Tibial artery (tissue), 4 donors: Measurements from ENCODE around the gene DCAF12L2.

Experiments
- DNase-seq, 2 donors: peaks; one replicate each; pipeline ENCODE4 v3.0.0-alpha.2; 2019
- H3K27ac ChIP-seq, 2 donors: fragments of 200-600 bp; sonication (generic) in 1 of 2; 1 replicate in 1 of 2; 2 replicates in 1 of 2; pipeline ENCODE4 v1.5.1; 2018 to 2019; ENCODE audit warnings: mild to moderate bottlenecking in 1 of 2
- H3K27me3 ChIP-seq, 2 donors: fragments of 200-600 bp; sonication (generic) in 1 of 2; one replicate each; pipeline versions ENCODE4 v1.5.1 to v1.6.0; 2016 to 2019
- H3K36me3 ChIP-seq, 3 donors: fragments of 200-600 bp; sonication (generic) in 2 of 3; one replicate each; pipeline ENCODE4 v1.5.1; 2016 to 2019; ENCODE audit warnings: mild to moderate bottlenecking in 2 of 3
- H3K4me1 ChIP-seq, 4 donors: fragments of 200-600 bp; sonication (generic) in 2 of 4; 1 replicate in 3 of 4; 2 replicates in 1 of 4; pipeline ENCODE4 v1.5.1; 2016 to 2019
- H3K4me3 ChIP-seq, 2 donors: fragments of 200-600 bp; sonication (generic) in 1 of 2; 1 replicate in 1 of 2; 2 replicates in 1 of 2; pipeline ENCODE4 v1.5.1; 2018 to 2019; ENCODE audit warnings: mild to moderate bottlenecking in 2 of 2
- H3K9me3 ChIP-seq, 3 donors: fragments of 200-600 bp; sonication (generic) in 1 of 3; one replicate each; pipeline ENCODE4 v1.5.1; 2016 to 2019
- intact Hi-C: fragments of 100-400 bp; cut with DNase I; formaldehyde crosslinking; loops from one replicate; pipeline ENCODE4 v1.15.0; 2023; ENCODE audit warnings: low total_unique reads
- TF ChIP-seq, protein P1 (sequence below), 2 experiments: fragments of 200-600 bp in 1 of 2; fragments of 450-650 bp in 1 of 2; IDR thresholded peaks; one replicate each; pipeline ENCODE4 v1.5.1; 2017 to 2019; ENCODE audit warnings: antibody characterized with exemption in 2 of 2, mild to moderate bottlenecking in 1 of 2, moderate library complexity in 1 of 2

DCAF12L2 gene

GRCh38 chrX:126164689-126165400, 1.2 kb downstream of the DCAF12L2 start:
- H3K4me3 ChIP-seq, result no peak overlapping the region
- no peaks in the 10 kb centered on the region for H3K36me3 ChIP-seq
- H3K27me3 ChIP-seq, result no peaks in the 10 kb centered on the region
- TF ChIP-seq, protein P1, sequence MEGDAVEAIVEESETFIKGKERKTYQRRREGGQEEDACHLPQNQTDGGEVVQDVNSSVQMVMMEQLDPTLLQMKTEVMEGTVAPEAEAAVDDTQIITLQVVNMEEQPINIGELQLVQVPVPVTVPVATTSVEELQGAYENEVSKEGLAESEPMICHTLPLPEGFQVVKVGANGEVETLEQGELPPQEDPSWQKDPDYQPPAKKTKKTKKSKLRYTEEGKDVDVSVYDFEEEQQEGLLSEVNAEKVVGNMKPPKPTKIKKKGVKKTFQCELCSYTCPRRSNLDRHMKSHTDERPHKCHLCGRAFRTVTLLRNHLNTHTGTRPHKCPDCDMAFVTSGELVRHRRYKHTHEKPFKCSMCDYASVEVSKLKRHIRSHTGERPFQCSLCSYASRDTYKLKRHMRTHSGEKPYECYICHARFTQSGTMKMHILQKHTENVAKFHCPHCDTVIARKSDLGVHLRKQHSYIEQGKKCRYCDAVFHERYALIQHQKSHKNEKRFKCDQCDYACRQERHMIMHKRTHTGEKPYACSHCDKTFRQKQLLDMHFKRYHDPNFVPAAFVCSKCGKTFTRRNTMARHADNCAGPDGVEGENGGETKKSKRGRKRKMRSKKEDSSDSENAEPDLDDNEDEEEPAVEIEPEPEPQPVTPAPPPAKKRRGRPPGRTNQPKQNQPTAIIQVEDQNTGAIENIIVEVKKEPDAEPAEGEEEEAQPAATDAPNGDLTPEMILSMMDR (IDR thresholded peaks at IDR 0.05), result no peak
- intact Hi-C loops, result no loop called here
- H3K4me1 ChIP-seq, result peaks cover 0 to 4% (median 0%) of the 10 kb centered on the region in 4 donors
- DNase-seq, result no peak
- H3K27ac ChIP-seq, result no peak overlapping the region
- H3K9me3 ChIP-seq, result no peaks in the 10 kb centered on the region

- no peaks in the 10 kb centered on the region for H3K9me3 ChIP-seq
- no peaks in the 10 kb centered on the region for H3K27me3 ChIP-seq
- TF ChIP-seq, protein P1 (IDR thresholded peaks at IDR 0.05), result no peak
- no peak for DNase-seq
- H3K4me1 ChIP-seq, result peaks cover 0 to 4% (median 0%) of the 10 kb centered on the region in 4 donors
- no peak overlapping the region for H3K27ac ChIP-seq
- no peaks in the 10 kb centered on the region for H3K36me3 ChIP-seq
- no peak overlapping the region for H3K4me3 ChIP-seq
- intact Hi-C loops, result no loop called here
Measured at GRCh38 chrX:126164226-126164625, 1.9 kb downstream of the DCAF12L2 start.

- intact Hi-C loops, result no loop called here
- Histone ChIP-seq H3K27me3 (no peaks in the 10 kb centered on the region), H3K36me3 (no peaks in the 10 kb centered on the region), H3K9me3 (no peaks in the 10 kb centered on the region), H3K27ac (no peak overlapping the region), H3K4me1 (no peaks in the 10 kb centered on the region), H3K4me3 (no peak overlapping the region)
- DNase-seq, result no peak
- TF ChIP-seq, protein P1 (IDR thresholded peaks at IDR 0.05), result no peak
Measured at GRCh38 chrX:126141014-126141413, 25.1 kb downstream of the DCAF12L2 start.

GRCh38 chrX:126137899-126138298, 28.2 kb downstream of the DCAF12L2 start:
- no peaks in the 10 kb centered on the region for H3K36me3 ChIP-seq
- no peak overlapping the region for H3K27ac ChIP-seq
- H3K4me1 ChIP-seq, result no peaks in the 10 kb centered on the region
- no peak overlapping the region for H3K4me3 ChIP-seq
- DNase-seq, result no peak
- TF ChIP-seq, protein P1 (IDR thresholded peaks at IDR 0.05), result no peak
- no peaks in the 10 kb centered on the region for H3K27me3 ChIP-seq
- H3K9me3 ChIP-seq, result peaks cover 0 to 8% (median 0%) of the 10 kb centered on the region in 3 donors
- intact Hi-C loops, result no loop called here

DNA sequence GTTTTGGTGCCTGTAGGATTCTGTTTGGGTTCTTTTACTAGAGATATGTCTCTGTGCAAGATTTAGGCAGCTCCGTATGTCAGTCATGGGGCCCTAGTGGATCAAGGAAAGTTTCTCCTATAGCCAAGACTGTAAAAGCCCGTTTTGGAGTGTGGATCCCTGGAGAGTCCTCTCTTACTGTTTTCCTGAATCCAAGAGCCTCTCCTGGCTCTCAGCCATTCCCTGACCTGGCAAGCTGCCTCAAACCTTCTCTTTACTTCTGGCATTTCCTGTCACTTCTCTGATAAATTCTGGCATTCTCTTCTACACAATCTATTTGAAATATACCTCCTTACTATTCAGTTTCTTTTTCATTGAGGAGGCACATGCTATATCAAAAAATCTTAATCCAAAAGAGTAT, 41.4 kb downstream of the DCAF12L2 start:
- H3K4me3 ChIP-seq, result no peak overlapping the region
- TF ChIP-seq, protein P1 (IDR thresholded peaks at IDR 0.05), result no peak
- H3K27me3 ChIP-seq, result no peaks in the 10 kb centered on the region
- no peaks in the 10 kb centered on the region for H3K4me1 ChIP-seq
- no peak overlapping the region for H3K27ac ChIP-seq
- H3K9me3 ChIP-seq, result no peaks in the 10 kb centered on the region
- intact Hi-C loops, result no loop called here
- DNase-seq, result no peak
- H3K36me3 ChIP-seq, result no peaks in the 10 kb centered on the region
